GM18907 (cell line): ENCODE results near the gene LGALS3BP.

Experiments
- ATAC-seq: cut with Tn5 transposase; IDR thresholded peaks from one replicate; pipeline ENCODE4 v1.9.1; 2021; ENCODE audit warnings: mild to moderate bottlenecking, moderate library complexity; ENCODE audit not compliant: unreplicated experiment

LGALS3BP gene

GRCh38 chr17:78922816-78923498, 56.8 kb downstream of the LGALS3BP start:
- no peak for ATAC-seq

GRCh38 chr17:78921437-78921971, 58.2 kb downstream of the LGALS3BP start:
- no peak for ATAC-seq
